Measurements from ENCODE around the gene TRPV5.

DNA sequence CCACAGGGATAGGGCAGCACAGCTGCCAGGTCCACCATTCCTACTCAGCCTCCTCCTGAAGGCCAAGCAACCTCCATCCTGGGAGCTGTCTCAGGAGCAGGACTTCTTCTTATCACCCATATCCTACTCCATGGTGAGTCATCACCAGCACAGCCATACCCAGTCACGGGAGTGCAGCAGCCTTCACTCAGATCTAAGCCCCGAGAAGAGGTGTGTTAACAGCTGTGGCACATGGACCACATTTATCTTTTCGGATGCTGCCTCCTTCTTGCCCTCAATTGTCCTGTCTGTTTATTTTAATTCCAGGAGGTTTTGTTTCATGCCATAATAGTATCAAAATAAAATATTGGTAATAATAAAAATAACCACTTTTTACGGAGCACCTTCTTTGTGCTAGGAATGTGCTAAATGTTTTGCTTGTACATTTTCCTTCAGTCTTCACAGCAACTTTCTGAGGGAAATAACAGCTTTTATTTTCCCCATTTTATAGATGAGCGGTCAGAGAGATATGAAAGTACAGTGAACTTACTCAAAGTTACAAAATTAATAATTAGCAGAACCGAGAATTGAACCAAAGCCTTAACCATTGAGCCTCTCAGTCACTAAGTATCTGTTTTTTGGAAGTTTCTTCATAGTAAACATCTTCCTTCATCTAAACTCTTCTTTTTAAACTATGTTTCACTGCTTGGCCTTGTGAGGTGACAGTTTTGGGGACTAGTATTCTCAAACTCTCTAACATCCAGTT, 31.1 kb upstream of the TRPV5 start:
- TF ChIP-seq POLR2A (IDR thresholded peaks at IDR 0.05; ENCODE audit: low read depth, low read length) (no peak), FOS (IDR thresholded peaks at IDR 0.05; ENCODE audit: borderline replicate concordance, insufficient read depth, low read length) (no peak)
